Measurements from ENCODE around the gene DENND6A. TPM values are rescaled to one million over a fixed set of nuclear protein-coding genes. Genes with fewer than 3 reads are reported as not detected.

DENND6A gene, protein sequence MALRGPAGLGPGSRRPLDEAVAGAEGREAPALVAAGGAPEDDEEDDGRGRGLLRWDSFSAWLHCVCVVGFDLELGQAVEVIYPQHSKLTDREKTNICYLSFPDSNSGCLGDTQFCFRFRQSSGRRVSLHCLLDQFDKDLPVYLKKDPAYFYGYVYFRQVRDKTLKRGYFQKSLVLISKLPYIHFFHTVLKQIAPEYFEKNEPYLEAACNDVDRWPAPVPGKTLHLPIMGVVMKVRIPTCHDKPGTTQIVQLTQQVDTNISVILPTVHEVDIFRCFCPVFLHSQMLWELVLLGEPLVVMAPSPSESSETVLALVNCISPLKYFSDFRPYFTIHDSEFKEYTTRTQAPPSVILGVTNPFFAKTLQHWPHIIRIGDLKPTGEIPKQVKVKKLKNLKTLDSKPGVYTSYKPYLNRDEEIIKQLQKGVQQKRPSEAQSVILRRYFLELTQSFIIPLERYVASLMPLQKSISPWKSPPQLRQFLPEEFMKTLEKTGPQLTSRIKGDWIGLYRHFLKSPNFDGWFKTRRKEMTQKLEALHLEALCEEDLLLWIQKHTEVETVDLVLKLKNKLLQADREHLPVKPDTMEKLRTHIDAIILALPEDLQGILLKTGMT
- total RNA-seq: 38.4 TPM
- 7.8 TPM for polyA plus RNA-seq (ENCODE audit: insufficient read depth, low read depth, low replicate concordance)
- long read RNA-seq, donor 1, partial matches to known transcripts: 0 of 2 reads
- long read RNA-seq, donor 1, other reads (novel, unspliced or antisense): 0 of 2 reads
- long read RNA-seq, donor 2, partial matches to known transcripts: 0 of 1 reads
- long read RNA-seq, donor 2, other reads (novel, unspliced or antisense): 0 of 1 reads
- long read RNA-seq, donor 3: 0 reads
- long read RNA-seq, donor 4, full-length matches to known transcripts: 2 of 2 reads
- long read RNA-seq, donor 4, partial matches to known transcripts: 0 of 2 reads
- long read RNA-seq, donor 4, other reads (novel, unspliced or antisense): 0 of 2 reads
- long read RNA-seq, donor 5: 0 reads
- long read RNA-seq, donor 6: 0 reads
- long read RNA-seq, donor 7, full-length matches to known transcripts: 2 of 13 reads
- long read RNA-seq, donor 7, partial matches to known transcripts: 1 of 13 reads
- long read RNA-seq, donor 7, other reads (novel, unspliced or antisense): 10 of 13 reads
- long read RNA-seq, donor 8: 0 reads
- long read RNA-seq, donor 9: 0 reads
- long read RNA-seq, donor 10, partial matches to known transcripts: 0 of 1 reads
- long read RNA-seq, donor 10, other reads (novel, unspliced or antisense): 0 of 1 reads

- no peak for FAIRE-seq
- H3K4me1 ChIP-seq (ENCODE audit: control insufficient read depth in 2 of 3, insufficient read depth in 2 of 3, low read depth in 1 of 3, low read length in 3 of 3): peaks cover 0 to 6% (median 3%) of the 10 kb centered on the region in 3 donors
Observed at GRCh38 chr3:57692396-57693147, at the start of gene DENND6A. Gene DENND6A, minus strand, starts transcription at chr3:57693077. Its CDS starts 59 bp downstream, at chr3:57693018.

DNA sequence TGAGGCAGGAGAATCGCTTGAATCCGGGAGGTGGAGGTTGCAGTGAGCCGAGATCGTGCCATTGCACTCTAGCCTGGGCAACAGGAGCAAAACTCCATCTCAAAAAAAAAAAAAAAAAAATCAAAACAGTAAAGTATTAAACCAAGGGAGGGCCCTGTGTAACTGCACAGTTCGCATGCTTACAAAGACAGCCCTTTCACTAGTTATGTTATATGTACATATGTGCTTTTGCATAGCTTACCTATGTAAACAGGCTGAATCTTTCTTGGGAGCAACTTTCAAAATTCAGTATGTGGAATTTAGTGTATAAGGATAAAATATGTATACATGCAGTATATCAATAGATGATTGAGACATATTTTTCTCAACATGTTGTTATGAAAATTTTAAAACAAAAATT, 47.1 kb upstream of the DENND6A start:
- H3K9ac ChIP-seq (ENCODE audit: low read length in 3 of 3): no peak overlapping the region
- TF ChIP-seq CTCF (IDR thresholded peaks at IDR 0.05; ENCODE audit: borderline replicate concordance, extremely low read depth, insufficient read depth): no peak
- H3K9me3 ChIP-seq (ENCODE audit: control insufficient read depth in 2 of 3, insufficient read depth in 1 of 3, low read length in 3 of 3): no peaks in the 10 kb centered on the region
- peaks cover 0 to 2% (median 0%) of the 10 kb centered on the region in 3 donors for H3K4me1 ChIP-seq (ENCODE audit: control insufficient read depth in 2 of 3, insufficient read depth in 2 of 3, low read depth in 1 of 3, low read length in 3 of 3)
- no peak overlapping the region for H3K27ac ChIP-seq (ENCODE audit: low read depth in 2 of 2, low read length in 2 of 2)
- intact Hi-C loops (cut with DNase I): no loop called here
- no peak for FAIRE-seq
- H3K36me3 ChIP-seq (ENCODE audit: control insufficient read depth in 2 of 3, insufficient read depth in 3 of 3, low read length in 3 of 3): no peaks in the 10 kb centered on the region
- no peak for DNase-seq
- H3K4me3 ChIP-seq (ENCODE audit: low read length in 3 of 3): no peak overlapping the region
- H3K27me3 ChIP-seq (ENCODE audit: control insufficient read depth, insufficient read depth, low read length): no peaks in the 10 kb centered on the region

More at GRCh38 chr3:57692396-57693147, at the start of gene DENND6A:
- Histone ChIP-seq H3K9ac (ENCODE audit: low read length in 3 of 3) (peak within 1 kb of the TSS; percentile 81 to 98 (median 81)), H3K27ac (ENCODE audit: low read depth in 2 of 2, low read length in 2 of 2) (peak within 1 kb of the TSS; percentile 95 to 97), H3K27me3 (ENCODE audit: control insufficient read depth, insufficient read depth, low read length) (no peaks in the 10 kb centered on the region), H3K9me3 (ENCODE audit: control insufficient read depth in 2 of 3, insufficient read depth in 1 of 3, low read length in 3 of 3) (no peaks in the 10 kb centered on the region), H3K36me3 (ENCODE audit: control insufficient read depth in 2 of 3, insufficient read depth in 3 of 3, low read length in 3 of 3) (no peaks in the 10 kb centered on the region), H3K4me3 (ENCODE audit: low read length in 3 of 3) (peak within 1 kb of the TSS; percentile 86 to 88 (median 86))
- intact Hi-C loops (cut with DNase I): no loop called here
- DNase-seq: peak; percentile 94 to 99 (median 97)
- TF ChIP-seq CTCF (IDR thresholded peaks at IDR 0.05; ENCODE audit: borderline replicate concordance, extremely low read depth, insufficient read depth): no peak

- Histone ChIP-seq H3K36me3 (ENCODE audit: control insufficient read depth in 2 of 3, insufficient read depth in 3 of 3, low read length in 3 of 3) (no peaks in the 10 kb centered on the region), H3K27ac (ENCODE audit: low read depth in 2 of 2, low read length in 2 of 2) (no peak overlapping the region), H3K4me1 (ENCODE audit: control insufficient read depth in 2 of 3, insufficient read depth in 2 of 3, low read depth in 1 of 3, low read length in 3 of 3) (peaks cover 0 to 2% (median 0%) of the 10 kb centered on the region in 3 donors), H3K4me3 (ENCODE audit: low read length in 3 of 3) (no peak overlapping the region), H3K27me3 (ENCODE audit: control insufficient read depth, insufficient read depth, low read length) (no peaks in the 10 kb centered on the region), H3K9ac (ENCODE audit: low read length in 3 of 3) (no peak overlapping the region), H3K9me3 (ENCODE audit: control insufficient read depth in 2 of 3, insufficient read depth in 1 of 3, low read length in 3 of 3) (no peaks in the 10 kb centered on the region)
- TF ChIP-seq CTCF (IDR thresholded peaks at IDR 0.05; ENCODE audit: borderline replicate concordance, extremely low read depth, insufficient read depth): no peak
- FAIRE-seq (no peak), DNase-seq (no peak)
- intact Hi-C loops (cut with DNase I): no loop called here
Observed at GRCh38 chr3:57738391-57738790, 45.5 kb upstream of the DENND6A start.

Measured in kidney (tissue), 22 donors.